KMS-11 (cell line): ENCODE results near the gene ZNF469.

Experiments used
- H2AFZ ChIP-seq: fragments of 200-600 bp; sonication (generic); 2 replicates; pipeline ENCODE4 v1.6.1; 2016; ENCODE audit warnings: antibody characterized with exemption, mixed run types, low read depth
- H3K27ac ChIP-seq: fragments of 200-600 bp; sonication (generic); 2 replicates; pipeline ENCODE4 v1.6.1; 2016; ENCODE audit warnings: mild to moderate bottlenecking, mixed run types
- H3K27me3 ChIP-seq: fragments of 200-600 bp; sonication (generic); 2 replicates; pipeline ENCODE4 v1.6.1; 2017; ENCODE audit warnings: mild to moderate bottlenecking, low read depth, mixed run types, moderate library complexity; ENCODE audit not compliant: insufficient read depth
- H3K36me3 ChIP-seq: fragments of 200-600 bp; sonication (generic); 2 replicates; pipeline ENCODE4 v1.6.1; 2017; ENCODE audit warnings: mild to moderate bottlenecking, mixed run types; ENCODE audit not compliant: insufficient read depth
- H3K4me1 ChIP-seq: fragments of 200-600 bp; sonication (generic); 2 replicates; pipeline ENCODE4 v1.6.1; 2016; ENCODE audit warnings: mild to moderate bottlenecking, low read depth, mixed run types; ENCODE audit not compliant: poor library complexity, severe bottlenecking
- H3K4me2 ChIP-seq: fragments of 200-600 bp; sonication (generic); 2 replicates; pipeline ENCODE4 v1.7.0; 2016; ENCODE audit warnings: mild to moderate bottlenecking, mixed run types
- H3K4me3 ChIP-seq: fragments of 200-600 bp; sonication (generic); IDR thresholded peaks from 2 replicates; pipeline ENCODE4 v1.6.1; 2017; ENCODE audit warnings: low read depth, low read length, mixed read lengths; ENCODE audit not compliant: insufficient read depth
- H3K79me2 ChIP-seq: fragments of 200-600 bp; sonication (generic); 2 replicates; pipeline ENCODE4 v1.6.1; 2016; ENCODE audit warnings: low read depth, mixed run types; ENCODE audit not compliant: insufficient read depth
- H3K9ac ChIP-seq: fragments of 200-600 bp; sonication (generic); 2 replicates; pipeline ENCODE4 v1.6.1; 2016; ENCODE audit warnings: mild to moderate bottlenecking, mixed run types
- H4K20me1 ChIP-seq: fragments of 200-600 bp; sonication (generic); 2 replicates; pipeline ENCODE4 v1.6.1; 2016; ENCODE audit warnings: mild to moderate bottlenecking, mixed run types; ENCODE audit not compliant: insufficient read depth
- CTCF ChIP-seq: fragments of 200-600 bp; sonication (generic); conservative IDR thresholded peaks from 2 replicates; pipeline ENCODE4 v1.6.1; 2017; ENCODE audit warnings: low read depth, mild to moderate bottlenecking, antibody characterized with exemption, low read length, moderate library complexity, mixed read lengths

ZNF469 gene

GRCh38 chr16:88367560-88367959 lies 15.2 kb upstream of the ZNF469 start:
- Histone ChIP-seq H4K20me1 (no peaks in the 10 kb centered on the region), H3K79me2 (no peaks in the 10 kb centered on the region), H3K4me2 (no peak overlapping the region), H3K4me3 (no peak overlapping the region), H3K4me1 (no peaks in the 10 kb centered on the region), H3K9ac (no peak overlapping the region), H3K27ac (no peak overlapping the region), H3K36me3 (no peaks in the 10 kb centered on the region), H3K27me3 (peaks cover 12% of the 10 kb centered on the region; the same call in 1 of the 2 replicates), H2AFZ (no peak overlapping the region)
- no peak for TF ChIP-seq CTCF

- H3K79me2 ChIP-seq, result no peaks in the 10 kb centered on the region
- H3K4me1 ChIP-seq, result no peaks in the 10 kb centered on the region
- no peak overlapping the region for H2AFZ ChIP-seq
- peaks cover 12% of the 10 kb centered on the region; the same call in 1 of the 2 replicates for H3K27me3 ChIP-seq
- no peak overlapping the region for H3K9ac ChIP-seq
- H4K20me1 ChIP-seq, result no peaks in the 10 kb centered on the region
- no peak for TF ChIP-seq CTCF
- no peak overlapping the region for H3K4me2 ChIP-seq
- H3K4me3 ChIP-seq, result no peak overlapping the region
- no peaks in the 10 kb centered on the region for H3K36me3 ChIP-seq
- H3K27ac ChIP-seq, result no peak overlapping the region
Measured at GRCh38 chr16:88368036-88368435, 14.7 kb upstream of the ZNF469 start.

GRCh38 chr16:88368994-88369393 lies 13.8 kb upstream of the ZNF469 start:
- no peaks in the 10 kb centered on the region for H3K4me1 ChIP-seq
- no peak overlapping the region for H3K27ac ChIP-seq
- no peak overlapping the region for H3K4me3 ChIP-seq
- no peak overlapping the region for H3K4me2 ChIP-seq
- H2AFZ ChIP-seq, result no peak overlapping the region
- H3K36me3 ChIP-seq, result no peaks in the 10 kb centered on the region
- TF ChIP-seq CTCF, result no peak
- H3K79me2 ChIP-seq, result no peaks in the 10 kb centered on the region
- H3K9ac ChIP-seq, result no peak overlapping the region
- no peaks in the 10 kb centered on the region for H4K20me1 ChIP-seq
- peaks cover 7% of the 10 kb centered on the region; the same call in 1 of the 2 replicates for H3K27me3 ChIP-seq

GRCh38 chr16:88369447-88370008 lies 13.2 kb upstream of the ZNF469 start:
- no peak for TF ChIP-seq CTCF
- Histone ChIP-seq H4K20me1 (no peaks in the 10 kb centered on the region), H3K27me3 (peaks cover 10% of the 10 kb centered on the region; the same call in 1 of the 2 replicates), H3K36me3 (no peaks in the 10 kb centered on the region), H3K9ac (no peak overlapping the region), H3K27ac (no peak overlapping the region), H2AFZ (no peak overlapping the region), H3K4me2 (no peak overlapping the region), H3K79me2 (no peaks in the 10 kb centered on the region), H3K4me3 (no peak overlapping the region), H3K4me1 (no peaks in the 10 kb centered on the region)
